Measurements from ENCODE around the gene MYL4. TPM values are rescaled to one million over a fixed set of nuclear protein-coding genes. Genes with fewer than 3 reads are reported as not detected.
"Not testable (repeated sequence)": the region's sequence is repeated elsewhere in the genome, so short reads cannot be mapped to it uniquely, and the experiment has no call there.

MYL4 gene
- polyA plus RNA-seq, 1 experiment: 0.21 TPM

- DNase-seq (ENCODE audit: low read depth): no peak
- CTCF ChIA-PET: no interaction called here
- Histone ChIP-seq H3K36me3 (ENCODE audit: control insufficient read depth, insufficient read depth, low read length) (peaks cover under 1% of the 10 kb centered on the region; the same call in 1 of the 2 replicates), H3K27me3 (ENCODE audit: control insufficient read depth, insufficient read depth, low read length) (no peaks in the 10 kb centered on the region), H3K4me3 (ENCODE audit: low read depth, low read length) (no peak overlapping the region)
- TF ChIP-seq CTCF (IDR thresholded peaks at IDR 0.05; ENCODE audit: insufficient read depth, low read depth, low read length): no peak
- POLR2A ChIA-PET: no interaction called here
Observed at GRCh38 chr17:47179141-47179540, 30.0 kb upstream of the MYL4 start.

GRCh38 chr17:47180337-47180736 is 28.8 kb upstream of the MYL4 start:
- DNase-seq (ENCODE audit: low read depth): no peak
- Histone ChIP-seq H3K27me3 (ENCODE audit: control insufficient read depth, insufficient read depth, low read length) (no peaks in the 10 kb centered on the region), H3K4me3 (ENCODE audit: low read depth, low read length) (no peak overlapping the region), H3K36me3 (ENCODE audit: control insufficient read depth, insufficient read depth, low read length) (no peaks in the 10 kb centered on the region; the same call in 1 of the 2 replicates)
- ChIA-PET CTCF (no interaction called here), POLR2A (no interaction called here)
- no peak for TF ChIP-seq CTCF (IDR thresholded peaks at IDR 0.05; ENCODE audit: insufficient read depth, low read depth, low read length)

- CTCF ChIA-PET: interaction anchor here (1.4 kb wide), 1 partner anchor 29 kb away, joined by 4 read pairs; no protein-coding TSS in a partner anchor
- H3K4me3 ChIP-seq (ENCODE audit: low read depth, low read length); H3K27me3 ChIP-seq (ENCODE audit: control insufficient read depth, insufficient read depth, low read length); DNase-seq (ENCODE audit: low read depth); H3K36me3 ChIP-seq (ENCODE audit: control insufficient read depth, insufficient read depth, low read length); POLR2A ChIA-PET: not testable (repeated sequence)
Observed at GRCh38 chr17:47180988-47181387, 28.2 kb upstream of the MYL4 start.

- CTCF ChIA-PET: interaction anchor here (0.9 to 1.6 kb wide), 2 partner anchors 16 to 131 kb away, joined by 3 to 7 read pairs; no protein-coding TSS in a partner anchor
- POLR2A ChIA-PET: interaction anchor here (0.6 kb wide), 1 partner anchor 51 kb away, joined by 3 read pairs; no protein-coding TSS in a partner anchor
- peak overlapping the region; percentile 13; the same call in 1 of the 2 replicates for H3K4me3 ChIP-seq (ENCODE audit: low read depth, low read length)
- no peak for DNase-seq (ENCODE audit: low read depth)
- no peak for TF ChIP-seq CTCF (IDR thresholded peaks at IDR 0.05; ENCODE audit: insufficient read depth, low read depth, low read length)
- no peaks in the 10 kb centered on the region for H3K27me3 ChIP-seq (ENCODE audit: control insufficient read depth, insufficient read depth, low read length)
- H3K36me3 ChIP-seq (ENCODE audit: control insufficient read depth, insufficient read depth, low read length): no peaks in the 10 kb centered on the region; the same call in 1 of the 2 replicates
Observed at GRCh38 chr17:47184681-47185080, 24.5 kb upstream of the MYL4 start.

- POLR2A ChIA-PET: no interaction called here
- Histone ChIP-seq H3K36me3 (ENCODE audit: control insufficient read depth, insufficient read depth, low read length) (no peaks in the 10 kb centered on the region), H3K4me3 (ENCODE audit: low read depth, low read length) (peak overlapping the region; percentile 92), H3K27me3 (ENCODE audit: control insufficient read depth, insufficient read depth, low read length) (no peaks in the 10 kb centered on the region)
- no peak for TF ChIP-seq CTCF (IDR thresholded peaks at IDR 0.05; ENCODE audit: insufficient read depth, low read depth, low read length)
- CTCF ChIA-PET: no interaction called here
- no peak for DNase-seq (ENCODE audit: low read depth)
Observed at GRCh38 chr17:47188271-47188875, 20.8 kb upstream of the MYL4 start.
